Measurements from ENCODE around the gene EMILIN1.
"Not testable (repeated sequence)": the region's sequence is repeated elsewhere in the genome, so short reads cannot be mapped to it uniquely, and the experiment has no call there.

Gene EMILIN1

GRCh38 chr2:27095745-27096651, 17.6 kb downstream of the EMILIN1 start:
- peak; percentile 55 for DNase-seq

GRCh38 chr2:27096748-27097297, 18.4 kb downstream of the EMILIN1 start:
- DNase-seq, result no peak

GRCh38 chr2:27097341-27097740, 18.9 kb downstream of the EMILIN1 start:
- DNase-seq, result no peak

- no peak for DNase-seq
Measured at GRCh38 chr2:27099334-27099955, 21.0 kb downstream of the EMILIN1 start.

DNA sequence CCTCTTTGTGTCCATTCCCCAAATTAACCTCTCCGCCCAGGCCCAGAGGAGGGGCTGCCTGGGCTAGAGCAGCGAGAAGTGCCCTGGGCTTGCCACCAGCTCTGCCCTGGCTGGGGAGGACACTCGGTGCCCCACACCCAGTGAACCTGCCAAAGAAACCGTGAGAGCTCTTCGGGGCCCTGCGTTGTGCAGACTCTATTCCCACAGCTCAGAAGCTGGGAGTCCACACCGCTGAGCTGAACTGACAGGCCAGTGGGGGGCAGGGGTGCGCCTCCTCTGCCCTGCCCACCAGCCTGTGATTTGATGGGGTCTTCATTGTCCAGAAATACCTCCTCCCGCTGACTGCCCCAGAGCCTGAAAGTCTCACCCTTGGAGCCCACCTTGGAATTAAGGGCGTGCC, 21.6 kb downstream of the EMILIN1 start:
- no peak for DNase-seq

DNA sequence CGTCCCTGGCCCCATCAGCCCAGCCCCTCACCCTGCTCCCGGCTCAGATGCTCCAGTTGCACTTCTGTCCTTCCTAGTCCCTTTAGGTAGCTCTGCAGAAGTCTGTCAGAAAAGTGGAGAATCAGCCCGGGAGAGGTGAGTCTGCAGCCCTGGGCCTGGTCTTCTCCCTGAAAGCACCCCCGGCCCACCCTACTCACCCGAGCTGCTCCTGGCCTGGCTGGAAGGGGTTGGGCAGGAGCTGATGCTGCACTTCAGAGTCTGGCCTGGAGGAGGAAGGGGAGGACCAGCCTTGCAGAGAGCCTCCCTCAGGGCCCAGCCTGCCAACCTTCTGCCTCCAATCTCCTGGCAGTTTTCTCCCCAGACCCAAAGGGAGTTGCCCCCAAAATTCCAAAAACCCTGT, 23.9 kb downstream of the EMILIN1 start:
- DNase-seq, result no peak

GRCh38 chr2:27105981-27106380, 27.6 kb downstream of the EMILIN1 start:
- DNase-seq, result no peak

GRCh38 chr2:27108221-27108620, 29.8 kb downstream of the EMILIN1 start:
- DNase-seq, result no peak

- no peak for DNase-seq
Measured at GRCh38 chr2:27109083-27109482, 30.7 kb downstream of the EMILIN1 start.

- DNase-seq, result not testable (repeated sequence)
Measured at GRCh38 chr2:27110603-27111352, 32.4 kb downstream of the EMILIN1 start.

- not testable (repeated sequence) for DNase-seq
Measured at GRCh38 chr2:27111392-27112078, 33.1 kb downstream of the EMILIN1 start.

DNA sequence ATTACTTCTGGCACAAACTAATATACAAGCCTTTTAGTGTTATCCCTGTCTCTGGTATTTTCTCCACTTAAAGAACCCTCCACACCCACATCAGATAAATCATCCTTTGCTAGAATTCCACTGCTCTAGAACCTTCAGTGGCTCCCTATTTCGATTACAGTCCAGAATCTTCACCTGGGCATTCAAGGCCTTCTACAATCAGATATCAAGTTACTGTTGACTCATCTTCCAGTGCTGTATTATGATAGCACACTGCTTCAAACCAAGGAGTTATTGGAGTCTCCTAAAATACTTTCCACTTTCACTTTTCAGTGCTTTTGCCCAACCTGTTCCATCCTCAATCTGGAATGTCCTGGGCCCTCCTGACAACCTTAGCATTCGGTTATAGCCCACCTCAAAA, 37.1 kb downstream of the EMILIN1 start:
- DNase-seq, result no peak

GRCh38 chr2:27117995-27118524, 39.6 kb downstream of the EMILIN1 start:
- no peak for DNase-seq

- peak; percentile 9 for DNase-seq
Measured at GRCh38 chr2:27118525-27119329, 40.3 kb downstream of the EMILIN1 start, which contains the start of gene CGREF1. CGREF1 (minus strand) TSS chr2:27119128; CDS start chr2:27104366, 14,762 bp downstream.

GRCh38 chr2:27119330-27119670, 40.9 kb downstream of the EMILIN1 start:
- not testable (repeated sequence) for DNase-seq

- DNase-seq, result no peak
Measured at GRCh38 chr2:27121906-27122305, 43.5 kb downstream of the EMILIN1 start.

GRCh38 chr2:27122791-27123190, 44.4 kb downstream of the EMILIN1 start:
- no peak for DNase-seq

GRCh38 chr2:27123302-27124150, 45.1 kb downstream of the EMILIN1 start, which contains the start of gene ABHD1:
ABHD1 (plus strand) TSS chr2:27123815; CDS start chr2:27123949, 134 bp downstream.
- peak; percentile 79 for DNase-seq

DNA sequence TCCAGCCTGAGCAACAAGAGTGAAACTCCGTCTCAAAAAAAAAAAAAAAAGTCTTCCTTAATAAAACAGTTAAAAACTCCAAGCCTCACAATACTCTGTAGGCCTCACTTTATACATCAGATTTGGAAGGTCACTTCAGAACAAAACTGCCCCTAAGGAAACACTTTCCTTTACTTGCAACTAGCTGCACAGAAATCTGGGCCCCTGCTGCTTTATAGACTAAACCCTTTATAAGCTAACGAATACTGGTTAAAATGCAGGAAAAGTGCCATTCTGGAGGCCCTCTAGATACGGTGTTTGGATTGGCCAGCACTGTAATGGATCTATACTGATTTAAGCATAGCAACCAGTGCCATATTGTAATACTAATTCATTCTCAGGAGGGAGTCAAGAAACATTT, 46.7 kb downstream of the EMILIN1 start:
- DNase-seq, result no peak

DNA sequence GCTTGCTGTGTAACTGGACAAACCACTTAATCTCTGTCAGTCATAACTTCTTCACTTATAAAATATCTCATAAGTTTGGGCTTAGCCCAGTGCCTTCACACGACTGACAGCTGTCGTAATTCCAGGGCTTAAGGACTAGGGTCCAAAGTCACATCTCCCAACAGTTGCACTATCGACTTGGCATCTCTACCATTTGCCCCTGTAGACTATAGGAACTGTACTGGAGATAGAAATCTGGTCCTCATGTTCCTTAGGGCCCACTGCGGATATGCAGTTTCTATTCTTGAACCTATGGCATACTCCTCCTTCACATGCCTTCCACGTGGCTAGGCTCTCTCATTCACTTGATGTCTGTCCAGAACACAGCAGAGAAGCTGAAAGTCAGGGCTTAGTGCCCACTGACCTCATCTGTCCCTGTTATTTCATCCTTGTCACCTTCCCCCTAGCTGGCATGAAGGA, 47.9 kb downstream of the EMILIN1 start:
- no peak for DNase-seq

Measured in CD4-positive, alpha-beta T cell treated with Interleukin-21 for 1 hour (primary cell).